HCT116 (cell line): Measurements from ENCODE around the gene PTTG1IP. TPM values are rescaled to one million over a fixed set of nuclear protein-coding genes. Genes with fewer than 3 reads are reported as not detected.

Source experiments
- ATAC-seq: fragments of 200-7000 bp; cut with Tn5 transposase; 2 replicates; pipeline ENCODE4 v1.9.1; 2020; ENCODE audit warnings: mild to moderate bottlenecking, moderate library complexity
- BruUV-seq: library from RNA; stranded (reverse); fragments of 400-500 nt; replicated peaks from 2 replicates; lab custom pipeline; 2021; lab: Mats Ljungman, UMichigan
- CTCF ChIA-PET: fragments of 300-600 bp; sonication (Branson Sonifier 250); formaldehyde crosslinking; loops from one replicate; lab custom pipeline; 2021; ENCODE audit warnings: antibody characterized with exemption; lab: Charles Lee
- POLR2A ChIA-PET: fragments of 300-600, 350-600 bp; sonication (Branson Sonifier 250); formaldehyde crosslinking; loops from one replicate; lab custom pipeline; 2021; ENCODE audit warnings: antibody characterized with exemption; lab: Charles Lee
- RAD21 ChIA-PET, 2 experiments: fragments of 300-600 bp; sonication (Branson Sonifier 250); formaldehyde crosslinking; loops; one replicate each; lab custom pipeline; 2023; ENCODE audit warnings: low total read pairs in 2 of 2; ENCODE audit not compliant: uncharacterized antibody in 2 of 2, unreplicated experiment in 2 of 2, low non-redundant PET in 1 of 2; lab: Charles Lee
- DNase-seq: peaks from one replicate; pipeline ENCODE4 v3.0.0-alpha.2; 2010; ENCODE audit warnings: low read depth, low spot score
- H2AFZ ChIP-seq: fragments of 200-600 bp; shearing (Covaris generic), sonication (generic); 2 replicates; pipeline ENCODE4 v1.6.1; 2017; ENCODE audit warnings: low read depth, mixed run types, mixed read lengths, antibody characterized with exemption, low read length; ENCODE audit not compliant: poor library complexity, severe bottlenecking
- H3K27ac ChIP-seq: 2 replicates; pipeline ENCODE4 v1.5.1; 2012; ENCODE audit warnings: low read depth, low read length
- H3K27me3 ChIP-seq: fragments of 200-600 bp; sonication (generic); 2 replicates; pipeline ENCODE4 v1.6.1; 2016; ENCODE audit warnings: mixed run types, low read length, mixed read lengths; ENCODE audit not compliant: insufficient read depth
- H3K36me3 ChIP-seq, 2 experiments: fragments of 200-500 bp in 1 of 2; fragments of 200-600 bp in 1 of 2; sonication (Bioruptor generic) in 1 of 2; sonication (generic) in 1 of 2; 2 replicates each; pipeline versions ENCODE4 v1.5.1 to v1.6.1; 2014 to 2016; ENCODE audit warnings: low read length in 2 of 2, inconsistent platforms in 1 of 2, mixed read lengths in 1 of 2, mixed run types in 1 of 2; ENCODE audit not compliant: insufficient read depth in 2 of 2, control insufficient read depth in 1 of 2
- H3K4me1 ChIP-seq, 2 experiments: fragments of 200-600 bp in 1 of 2; sonication (generic) in 1 of 2; 2 replicates each; pipeline versions ENCODE4 v1.5.1 to v1.6.1; 2012 to 2017; ENCODE audit warnings: low read length in 2 of 2, inconsistent platforms in 1 of 2, mild to moderate bottlenecking in 1 of 2, mixed read lengths in 1 of 2, mixed run types in 1 of 2, moderate library complexity in 1 of 2; ENCODE audit not compliant: insufficient read depth in 2 of 2, control insufficient read depth in 1 of 2
- H3K4me2 ChIP-seq: fragments of 200-600 bp; sonication (generic); 2 replicates; pipeline ENCODE4 v1.6.1; 2017; ENCODE audit warnings: mixed run types, low read length, mixed read lengths
- H3K4me3 ChIP-seq, 2 experiments: fragments of 200-600 bp in 1 of 2; sonication (generic) in 1 of 2; replicated peaks in 1 of 2; 2 replicates each; pipeline ENCODE4 v1.5.1; 2011 to 2016; ENCODE audit warnings: low read length in 2 of 2, control low read depth in 1 of 2, low read depth in 1 of 2, mild to moderate bottlenecking in 1 of 2, mixed read lengths in 1 of 2, mixed run types in 1 of 2
- H3K79me2 ChIP-seq: fragments of 200-600 bp; sonication (generic); 2 replicates; pipeline ENCODE4 v1.6.1; 2017; ENCODE audit warnings: mild to moderate bottlenecking, mixed run types, low read length, moderate library complexity, mixed read lengths; ENCODE audit not compliant: insufficient read depth
- H3K9ac ChIP-seq: fragments of 200-600 bp; sonication (generic); 2 replicates; pipeline ENCODE4 v1.6.1; 2016; ENCODE audit warnings: low read length, mixed read lengths
- H3K9me2 ChIP-seq: fragments of 200-600 bp; sonication (generic), shearing (Covaris generic); 2 replicates; pipeline ENCODE4 v1.6.1; 2017; ENCODE audit warnings: mixed run types, mild to moderate bottlenecking, moderate library complexity; ENCODE audit not compliant: insufficient read depth
- H3K9me3 ChIP-seq, 2 experiments: fragments of 200-500 bp in 1 of 2; fragments of 200-600 bp in 1 of 2; sonication (Bioruptor generic) in 1 of 2; sonication (generic) in 1 of 2; 2 replicates each; pipeline ENCODE4 v1.6.1; 2014 to 2017; ENCODE audit warnings: low read length in 2 of 2, mixed read lengths in 2 of 2, inconsistent platforms in 1 of 2, low read depth in 1 of 2, mild to moderate bottlenecking in 1 of 2, mixed run types in 1 of 2, moderate library complexity in 1 of 2; ENCODE audit not compliant: control insufficient read depth in 1 of 2, insufficient read depth in 1 of 2
- H4K20me1 ChIP-seq: fragments of 200-600 bp; sonication (generic), shearing (Covaris generic); 2 replicates; pipeline ENCODE4 v1.6.1; 2017; ENCODE audit warnings: mixed run types, mild to moderate bottlenecking, moderate library complexity; ENCODE audit not compliant: insufficient read depth
- ATF3 ChIP-seq: IDR thresholded peaks from 2 replicates; pipeline ENCODE4 v1.6.1; 2012
- CEBPB ChIP-seq: IDR thresholded peaks from 2 replicates; pipeline ENCODE4 v1.6.1; 2012; ENCODE audit warnings: low read depth
- EZH2 ChIP-seq: fragments of 200-600 bp; sonication (generic); IDR thresholded peaks from 2 replicates; pipeline ENCODE4 v1.6.1; 2017; ENCODE audit warnings: antibody characterized with exemption, mixed run types
- FOSL1 ChIP-seq: IDR thresholded peaks from 2 replicates; pipeline ENCODE4 v1.6.1; 2012; ENCODE audit warnings: low read depth
- JUND ChIP-seq: IDR thresholded peaks from 2 replicates; pipeline ENCODE4 v1.6.1; 2012
- MAX ChIP-seq: IDR thresholded peaks from 2 replicates; pipeline ENCODE4 v1.6.1; 2012
- SP1 ChIP-seq: IDR thresholded peaks from 2 replicates; pipeline ENCODE4 v1.6.1; 2012; ENCODE audit warnings: low read depth
- ZBTB33 ChIP-seq: IDR thresholded peaks from 2 replicates; pipeline ENCODE4 v1.6.1; 2011; ENCODE audit warnings: mild to moderate bottlenecking, low read length, moderate library complexity; ENCODE audit not compliant: insufficient replicate concordance; ENCODE audit errors: extremely low read depth
- intact Hi-C: fragments of 100-400 bp; cut with micrococcal nuclease; formaldehyde crosslinking; loops from 2 replicates; pipeline ENCODE4 v1.10.0; 2022
- total RNA-seq: library from RNA; stranded (reverse); gene quantifications from one replicate; pipeline ENCODE4 v1.2.1, GENCODE V29; 2021; ENCODE audit not compliant: unreplicated experiment

PTTG1IP gene
- total RNA-seq, 1 experiment from 2014 or later = 83.4 TPM

GRCh38 chr21:44858291-44858690, 15.2 kb downstream of the PTTG1IP start:
- Histone ChIP-seq H3K4me2 (no peak overlapping the region), H3K9me3 (no peaks in the 10 kb centered on the region), H3K36me3 (peaks cover 29 to 32% of the 10 kb centered on the region in 2 experiments), H4K20me1 (no peaks in the 10 kb centered on the region), H3K9me2 (no peaks in the 10 kb centered on the region), H2AFZ (no peak overlapping the region), H3K9ac (no peak overlapping the region), H3K4me1 (no peaks in the 10 kb centered on the region; a peak in 1 of 4 replicates), H3K27ac (no peak overlapping the region), H3K79me2 (peaks cover 60% of the 10 kb centered on the region), H3K27me3 (no peaks in the 10 kb centered on the region), H3K4me3 (no peak overlapping the region)
- POLR2A ChIA-PET = no interaction called here
- no TSS peak for BruUV-seq
- DNase-seq (no peak), ATAC-seq (no peak)
- CTCF ChIA-PET = interaction anchor here (0.8 kb wide), 1 partner anchor 65 kb away, joined by 3 read pairs; no protein-coding TSS in a partner anchor
- TF ChIP-seq ATF3 = no peak
- TF ChIP-seq SP1 = no peak
- TF ChIP-seq CEBPB = no peak
- no peak for TF ChIP-seq MAX
- TF ChIP-seq JUND = no peak
- no peak for TF ChIP-seq FOSL1
- no peak for TF ChIP-seq EZH2
- no peak for TF ChIP-seq ZBTB33
- intact Hi-C loops = no loop called here
- RAD21 ChIA-PET = no interaction called here
